Measurements from ENCODE around the gene FOXN4.

DNA sequence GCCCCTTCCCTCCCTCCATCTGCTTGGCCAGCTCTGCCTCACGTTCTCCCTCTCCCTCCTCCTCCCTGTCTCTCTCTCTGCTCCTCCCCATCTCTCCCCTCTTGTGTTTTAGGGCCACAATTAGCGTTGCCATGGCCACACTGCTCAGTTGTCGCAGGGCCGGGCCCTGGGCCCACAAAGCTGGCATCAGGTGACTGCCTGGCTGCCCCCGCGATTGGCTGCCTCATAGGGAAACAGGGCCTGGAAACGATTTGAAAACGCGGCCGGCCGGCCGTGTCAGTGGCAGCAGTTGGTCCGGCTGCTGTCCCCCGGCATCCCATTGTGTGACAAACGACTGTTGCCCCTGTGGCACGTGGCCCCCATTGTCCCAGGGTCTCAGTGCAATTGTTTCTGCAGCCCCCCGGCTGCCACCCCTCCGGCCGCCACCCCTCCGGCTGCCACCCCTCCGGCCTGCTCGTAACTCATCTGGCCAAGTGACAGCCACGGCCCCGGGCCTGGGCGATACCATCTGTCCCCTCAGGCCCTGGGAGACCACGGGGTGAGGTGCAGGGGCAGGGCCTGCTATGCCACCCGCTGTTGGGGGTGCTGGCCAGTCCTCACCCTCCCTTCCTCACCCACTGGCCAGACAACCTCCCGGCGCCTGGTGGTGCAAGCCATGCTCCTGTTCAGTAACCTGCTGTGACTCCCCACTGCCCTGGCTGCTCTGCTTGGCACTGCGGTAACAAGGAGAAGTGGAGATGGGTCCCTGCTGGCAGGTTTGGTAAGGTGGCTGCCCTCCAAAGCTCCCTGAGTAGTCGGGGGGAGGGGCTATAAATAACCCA lies 17.4 kb downstream of the FOXN4 start:
- TF ChIP-seq, protein P1, sequence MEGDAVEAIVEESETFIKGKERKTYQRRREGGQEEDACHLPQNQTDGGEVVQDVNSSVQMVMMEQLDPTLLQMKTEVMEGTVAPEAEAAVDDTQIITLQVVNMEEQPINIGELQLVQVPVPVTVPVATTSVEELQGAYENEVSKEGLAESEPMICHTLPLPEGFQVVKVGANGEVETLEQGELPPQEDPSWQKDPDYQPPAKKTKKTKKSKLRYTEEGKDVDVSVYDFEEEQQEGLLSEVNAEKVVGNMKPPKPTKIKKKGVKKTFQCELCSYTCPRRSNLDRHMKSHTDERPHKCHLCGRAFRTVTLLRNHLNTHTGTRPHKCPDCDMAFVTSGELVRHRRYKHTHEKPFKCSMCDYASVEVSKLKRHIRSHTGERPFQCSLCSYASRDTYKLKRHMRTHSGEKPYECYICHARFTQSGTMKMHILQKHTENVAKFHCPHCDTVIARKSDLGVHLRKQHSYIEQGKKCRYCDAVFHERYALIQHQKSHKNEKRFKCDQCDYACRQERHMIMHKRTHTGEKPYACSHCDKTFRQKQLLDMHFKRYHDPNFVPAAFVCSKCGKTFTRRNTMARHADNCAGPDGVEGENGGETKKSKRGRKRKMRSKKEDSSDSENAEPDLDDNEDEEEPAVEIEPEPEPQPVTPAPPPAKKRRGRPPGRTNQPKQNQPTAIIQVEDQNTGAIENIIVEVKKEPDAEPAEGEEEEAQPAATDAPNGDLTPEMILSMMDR (IDR thresholded peaks at IDR 0.05 in 2 of 3, conservative IDR thresholded peaks at IDR 0.05 in 1 of 3; ENCODE audit: borderline replicate concordance in 1 of 3, insufficient read depth in 1 of 3, low read depth in 2 of 3, low read length in 2 of 3): no peak
- TF ChIP-seq YY1 (IDR thresholded peaks at IDR 0.05; ENCODE audit: extremely low read depth, insufficient replicate concordance, low read depth, low read length) (no peak), EZH2 (IDR thresholded peaks at IDR 0.05) (no peak), POLR2AphosphoS5 (IDR thresholded peaks at IDR 0.05; ENCODE audit: low read depth, low read length) (no peak), EZH2phosphoT487 (IDR thresholded peaks at IDR 0.05; ENCODE audit: borderline replicate concordance) (no peak), SP1 (IDR thresholded peaks at IDR 0.05; ENCODE audit: low read depth) (no peak), CEBPB (IDR thresholded peaks at IDR 0.05; ENCODE audit: low read depth) (no peak), POLR2A (IDR thresholded peaks at IDR 0.05; ENCODE audit: borderline replicate concordance, extremely low read depth, insufficient read depth, insufficient read length) (no peak), RAD21 (IDR thresholded peaks at IDR 0.05; ENCODE audit: low read depth) (no peak), ZFX (IDR thresholded peaks at IDR 0.05) (no peak)
- TF ChIP-seq, protein P2, sequence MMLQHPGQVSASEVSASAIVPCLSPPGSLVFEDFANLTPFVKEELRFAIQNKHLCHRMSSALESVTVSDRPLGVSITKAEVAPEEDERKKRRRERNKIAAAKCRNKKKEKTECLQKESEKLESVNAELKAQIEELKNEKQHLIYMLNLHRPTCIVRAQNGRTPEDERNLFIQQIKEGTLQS (IDR thresholded peaks at IDR 0.05): no peak
- TF ChIP-seq, protein P3, sequence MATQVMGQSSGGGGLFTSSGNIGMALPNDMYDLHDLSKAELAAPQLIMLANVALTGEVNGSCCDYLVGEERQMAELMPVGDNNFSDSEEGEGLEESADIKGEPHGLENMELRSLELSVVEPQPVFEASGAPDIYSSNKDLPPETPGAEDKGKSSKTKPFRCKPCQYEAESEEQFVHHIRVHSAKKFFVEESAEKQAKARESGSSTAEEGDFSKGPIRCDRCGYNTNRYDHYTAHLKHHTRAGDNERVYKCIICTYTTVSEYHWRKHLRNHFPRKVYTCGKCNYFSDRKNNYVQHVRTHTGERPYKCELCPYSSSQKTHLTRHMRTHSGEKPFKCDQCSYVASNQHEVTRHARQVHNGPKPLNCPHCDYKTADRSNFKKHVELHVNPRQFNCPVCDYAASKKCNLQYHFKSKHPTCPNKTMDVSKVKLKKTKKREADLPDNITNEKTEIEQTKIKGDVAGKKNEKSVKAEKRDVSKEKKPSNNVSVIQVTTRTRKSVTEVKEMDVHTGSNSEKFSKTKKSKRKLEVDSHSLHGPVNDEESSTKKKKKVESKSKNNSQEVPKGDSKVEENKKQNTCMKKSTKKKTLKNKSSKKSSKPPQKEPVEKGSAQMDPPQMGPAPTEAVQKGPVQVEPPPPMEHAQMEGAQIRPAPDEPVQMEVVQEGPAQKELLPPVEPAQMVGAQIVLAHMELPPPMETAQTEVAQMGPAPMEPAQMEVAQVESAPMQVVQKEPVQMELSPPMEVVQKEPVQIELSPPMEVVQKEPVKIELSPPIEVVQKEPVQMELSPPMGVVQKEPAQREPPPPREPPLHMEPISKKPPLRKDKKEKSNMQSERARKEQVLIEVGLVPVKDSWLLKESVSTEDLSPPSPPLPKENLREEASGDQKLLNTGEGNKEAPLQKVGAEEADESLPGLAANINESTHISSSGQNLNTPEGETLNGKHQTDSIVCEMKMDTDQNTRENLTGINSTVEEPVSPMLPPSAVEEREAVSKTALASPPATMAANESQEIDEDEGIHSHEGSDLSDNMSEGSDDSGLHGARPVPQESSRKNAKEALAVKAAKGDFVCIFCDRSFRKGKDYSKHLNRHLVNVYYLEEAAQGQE (IDR thresholded peaks at IDR 0.05; ENCODE audit: low read depth): no peak

Data from HCT116 (cell line).